Esophagus muscularis mucosa (tissue), 4 donors: ENCODE measurements around the gene OTULINL.

ENCODE experiments used
- CTCF ChIP-seq, 3 experiments: fragments of 200-600 bp in 2 of 3; fragments of 450-650 bp in 1 of 3; sonication (generic) in 2 of 3; IDR thresholded peaks; one replicate each; pipeline ENCODE4 v1.5.1; 2017 to 2019; ENCODE audit warnings: antibody characterized with exemption in 3 of 3, mild to moderate bottlenecking in 2 of 3, moderate library complexity in 1 of 3
- EP300 ChIP-seq: sonication (generic); formaldehyde crosslinking; IDR thresholded peaks from one replicate; pipeline ENCODE4 v1.6.1; 2017; ENCODE audit warnings: antibody characterized with exemption
- POLR2A ChIP-seq: fragments of 450-650 bp; IDR thresholded peaks from one replicate; pipeline ENCODE4 v1.6.1; 2017; ENCODE audit warnings: antibody characterized with exemption, moderate library complexity, mild to moderate bottlenecking, low read depth
- POLR2AphosphoS5 ChIP-seq, 2 donors: sonication (generic); formaldehyde crosslinking; IDR thresholded peaks; one replicate each; pipeline ENCODE4 v1.6.1; 2017; ENCODE audit warnings: antibody characterized with exemption in 2 of 2

GRCh38 chr5:14650052-14650451 lies 68.5 kb downstream of the OTULINL start:
- TF ChIP-seq CTCF (IDR thresholded peaks at IDR 0.05) (no peak), POLR2AphosphoS5 (IDR thresholded peaks at IDR 0.05) (no peak), POLR2A (no peak), EP300 (no peak)
